ENCODE data around the gene AXL. TPM values are rescaled to one million over a fixed set of nuclear protein-coding genes. Genes with fewer than 3 reads are reported as not detected.

AXL gene
- total and polyA plus RNA-seq, 2 donors (not counting 3 experiments of a cell fraction or from before 2014, with no cell fraction given) = 86.9 to 172 TPM

GRCh38 chr19:41218249-41218614 is 791 bp upstream of the AXL start:
- no peak for FAIRE-seq
- Histone ChIP-seq H4K20me1 (replicated peaks; ENCODE audit: control insufficient read depth, extremely low read depth, insufficient read depth, low read length) (no peaks in the 10 kb centered on the region), H2AFZ (ENCODE audit: low read depth, low read length) (peak overlapping the region; percentile 73), H3K9ac (replicated peaks; ENCODE audit: extremely low read depth, insufficient read depth, low read length) (no peak overlapping the region), H3K79me2 (ENCODE audit: control insufficient read depth, insufficient read depth, low read length) (peaks cover 37% of the 10 kb centered on the region), H3K27me3 (ENCODE audit: control insufficient read depth in 2 of 2, insufficient read depth in 2 of 2, low read length in 2 of 2) (no peaks in the 10 kb centered on the region), H3K27ac (ENCODE audit: insufficient read depth, low read depth, low read length) (peak overlapping the region; percentile 73), H3K4me1 (ENCODE audit: control insufficient read depth, extremely low read depth, insufficient read depth, low read length) (peaks cover 28% of the 10 kb centered on the region), H3K9me1 (replicated peaks; ENCODE audit: control insufficient read depth, extremely low read depth, insufficient read depth, low read length) (no peaks in the 10 kb centered on the region), H3K9me3 (replicated peaks; ENCODE audit: control insufficient read depth, insufficient read depth, low read length) (no peaks in the 10 kb centered on the region), H3K4me3 (replicated peaks in 1 of 3; ENCODE audit: insufficient read depth in 1 of 3, low read depth in 1 of 3, low read length in 3 of 3) (no peak overlapping the region), H3K4me2 (ENCODE audit: insufficient read depth, low read length) (no peak overlapping the region), H3K36me3 (ENCODE audit: control insufficient read depth in 2 of 2, extremely low read depth in 1 of 2, insufficient read depth in 2 of 2, low read length in 2 of 2) (peaks cover 2 to 6% of the 10 kb centered on the region in 2 experiments)
- DNase-seq (ENCODE audit: low read depth, low spot score) = no peak
- TF ChIP-seq MAX (IDR thresholded peaks at IDR 0.05; ENCODE audit: insufficient read depth, insufficient read length) = no peak
- no peak for TF ChIP-seq JUN (IDR thresholded peaks at IDR 0.05; ENCODE audit: borderline replicate concordance, insufficient read depth, insufficient read length, low read depth)
- no TSS peak for BruUV-seq (replicated peaks)
- ChIA-PET CTCF (interaction anchor here (1.2 to 5.4 kb wide), 3 partner anchors 14 to 44 kb away, joined by 3 to 50 read pairs (median 24); no protein-coding TSS in a partner anchor), POLR2A (interaction anchor here (1.3 kb wide), 2 partner anchors 14 to 21 kb away, joined by 3 to 5 read pairs; no protein-coding TSS in a partner anchor)
- intact Hi-C loops (cut with micrococcal nuclease) (no loop called here), dilution Hi-C loops (cut with MboI; ENCODE audit: extremely low pct_ligation_motif_present, low sequenced_read_pairs) (no loop called here)

- H3K9me3 ChIP-seq (replicated peaks; ENCODE audit: control insufficient read depth, insufficient read depth, low read length) = no peaks in the 10 kb centered on the region
- H4K20me1 ChIP-seq (replicated peaks; ENCODE audit: control insufficient read depth, extremely low read depth, insufficient read depth, low read length) = no peaks in the 10 kb centered on the region
- peaks cover 52% of the 10 kb centered on the region for H3K79me2 ChIP-seq (ENCODE audit: control insufficient read depth, insufficient read depth, low read length)
- intact Hi-C loops (cut with micrococcal nuclease) = loop anchor here (1.0 to 5.0 kb wide), 3 partner anchors 42 to 102 kb away; no protein-coding TSS in a partner anchor
- H3K9me1 ChIP-seq (replicated peaks; ENCODE audit: control insufficient read depth, extremely low read depth, insufficient read depth, low read length) = no peaks in the 10 kb centered on the region
- peak overlapping the region; percentile 89 for H3K9ac ChIP-seq (replicated peaks; ENCODE audit: extremely low read depth, insufficient read depth, low read length)
- peaks cover 2 to 6% of the 10 kb centered on the region in 2 experiments for H3K36me3 ChIP-seq (ENCODE audit: control insufficient read depth in 2 of 2, extremely low read depth in 1 of 2, insufficient read depth in 2 of 2, low read length in 2 of 2)
- H3K4me3 ChIP-seq (replicated peaks in 1 of 3; ENCODE audit: insufficient read depth in 1 of 3, low read depth in 1 of 3, low read length in 3 of 3) = peak overlapping the region; percentile 59 to 96 (median 85)
- dilution Hi-C loops (cut with MboI; ENCODE audit: extremely low pct_ligation_motif_present, low sequenced_read_pairs) = no loop called here
- CTCF ChIA-PET = interaction anchor here (3.8 to 5.4 kb wide), 2 partner anchors 16 to 42 kb away, joined by 24 to 50 read pairs; no protein-coding TSS in a partner anchor
- FAIRE-seq (peak; percentile 62), DNase-seq (ENCODE audit: low read depth, low spot score) (no peak)
- no peaks in the 10 kb centered on the region for H3K27me3 ChIP-seq (ENCODE audit: control insufficient read depth in 2 of 2, insufficient read depth in 2 of 2, low read length in 2 of 2)
- peak overlapping the region; percentile 27 for H2AFZ ChIP-seq (ENCODE audit: low read depth, low read length)
- POLR2A ChIA-PET = no interaction called here
- TF ChIP-seq MYC (IDR thresholded peaks at IDR 0.05; ENCODE audit: low read depth, low read length) (no peak), POLR2A (IDR thresholded peaks at IDR 0.05; ENCODE audit: low read depth, low read length) (peak; percentile 62), JUN (IDR thresholded peaks at IDR 0.05; ENCODE audit: borderline replicate concordance, insufficient read depth, insufficient read length, low read depth) (no peak), POLR2AphosphoS5 (IDR thresholded peaks at IDR 0.05; ENCODE audit: insufficient read depth, low read depth, low read length) (peak; percentile 14)
- peak overlapping the region; percentile 86 for H3K4me2 ChIP-seq (ENCODE audit: insufficient read depth, low read length)
- no TSS peak for BruUV-seq (replicated peaks)
- H3K4me1 ChIP-seq (ENCODE audit: control insufficient read depth, extremely low read depth, insufficient read depth, low read length) = peaks cover 44% of the 10 kb centered on the region
- H3K27ac ChIP-seq (ENCODE audit: insufficient read depth, low read depth, low read length) = peak overlapping the region; percentile 73
These were observed 1.0 kb downstream of the AXL start for GRCh38 chr19:41219924-41220567.

Measured in endothelial cell of umbilical vein (primary cell).